Gastrocnemius medialis (tissue), 4 donors: Measurements from ENCODE around the gene ACTL10.

Experiments used
- POLR2A ChIP-seq, 2 donors: fragments of 450-650 bp; IDR thresholded peaks; one replicate each; pipeline ENCODE4 v1.6.1; 2017; ENCODE audit warnings: antibody characterized with exemption in 2 of 2, mild to moderate bottlenecking in 2 of 2, moderate library complexity in 2 of 2
- TF ChIP-seq, protein P1 (sequence below), 5 experiments: fragments of 450-650 bp in 3 of 5; fragments of 200-600 bp in 2 of 5; sonication (generic) in 2 of 5; IDR thresholded peaks in 4 of 5; conservative IDR thresholded peaks in 1 of 5; 1 replicate in 4 of 5; 2 replicates in 1 of 5; pipeline ENCODE4 v1.5.1; 2016 to 2019; ENCODE audit warnings: antibody characterized with exemption in 5 of 5, mild to moderate bottlenecking in 3 of 5, moderate library complexity in 3 of 5

DNA sequence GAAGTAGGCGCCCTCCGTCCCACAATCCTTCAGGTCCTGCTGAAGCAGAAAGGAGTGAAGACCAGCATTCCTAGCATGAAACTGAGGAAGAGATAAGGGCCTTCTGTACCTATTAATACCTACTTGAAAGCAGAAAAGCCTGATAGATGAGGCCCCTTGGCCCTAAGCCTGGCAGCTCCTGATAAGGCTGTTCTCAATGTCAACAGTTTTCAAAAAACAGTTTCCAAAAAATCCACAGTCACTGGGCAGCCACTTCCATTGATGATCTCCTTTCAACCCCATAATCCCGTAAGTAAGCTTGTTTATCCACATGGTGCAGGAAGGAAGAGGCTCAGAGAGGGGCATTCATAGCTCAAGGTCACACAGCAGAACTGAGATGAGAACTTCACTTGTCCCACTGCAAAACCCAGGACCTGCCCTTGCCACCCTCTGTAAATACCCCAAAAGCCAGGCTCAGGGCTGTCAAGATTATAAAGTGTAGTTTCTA lies 22.2 kb downstream of the ACTL10 start:
- TF ChIP-seq, protein P1, sequence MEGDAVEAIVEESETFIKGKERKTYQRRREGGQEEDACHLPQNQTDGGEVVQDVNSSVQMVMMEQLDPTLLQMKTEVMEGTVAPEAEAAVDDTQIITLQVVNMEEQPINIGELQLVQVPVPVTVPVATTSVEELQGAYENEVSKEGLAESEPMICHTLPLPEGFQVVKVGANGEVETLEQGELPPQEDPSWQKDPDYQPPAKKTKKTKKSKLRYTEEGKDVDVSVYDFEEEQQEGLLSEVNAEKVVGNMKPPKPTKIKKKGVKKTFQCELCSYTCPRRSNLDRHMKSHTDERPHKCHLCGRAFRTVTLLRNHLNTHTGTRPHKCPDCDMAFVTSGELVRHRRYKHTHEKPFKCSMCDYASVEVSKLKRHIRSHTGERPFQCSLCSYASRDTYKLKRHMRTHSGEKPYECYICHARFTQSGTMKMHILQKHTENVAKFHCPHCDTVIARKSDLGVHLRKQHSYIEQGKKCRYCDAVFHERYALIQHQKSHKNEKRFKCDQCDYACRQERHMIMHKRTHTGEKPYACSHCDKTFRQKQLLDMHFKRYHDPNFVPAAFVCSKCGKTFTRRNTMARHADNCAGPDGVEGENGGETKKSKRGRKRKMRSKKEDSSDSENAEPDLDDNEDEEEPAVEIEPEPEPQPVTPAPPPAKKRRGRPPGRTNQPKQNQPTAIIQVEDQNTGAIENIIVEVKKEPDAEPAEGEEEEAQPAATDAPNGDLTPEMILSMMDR (IDR thresholded peaks at IDR 0.05 in 4 of 5, conservative IDR thresholded peaks at IDR 0.05 in 1 of 5) = no peak
- TF ChIP-seq POLR2A (IDR thresholded peaks at IDR 0.05) = no peak
